ENCODE results near the gene EIF5A2. TPM values are rescaled to one million over a fixed set of nuclear protein-coding genes. Genes with fewer than 3 reads are reported as not detected.
A peak's percentile ranks its signal among the peaks of the same experiment; 100 is the strongest.

The EIF5A2 gene
- total RNA-seq, 1 experiment from 2014 or later, result 16.1 TPM

DNA sequence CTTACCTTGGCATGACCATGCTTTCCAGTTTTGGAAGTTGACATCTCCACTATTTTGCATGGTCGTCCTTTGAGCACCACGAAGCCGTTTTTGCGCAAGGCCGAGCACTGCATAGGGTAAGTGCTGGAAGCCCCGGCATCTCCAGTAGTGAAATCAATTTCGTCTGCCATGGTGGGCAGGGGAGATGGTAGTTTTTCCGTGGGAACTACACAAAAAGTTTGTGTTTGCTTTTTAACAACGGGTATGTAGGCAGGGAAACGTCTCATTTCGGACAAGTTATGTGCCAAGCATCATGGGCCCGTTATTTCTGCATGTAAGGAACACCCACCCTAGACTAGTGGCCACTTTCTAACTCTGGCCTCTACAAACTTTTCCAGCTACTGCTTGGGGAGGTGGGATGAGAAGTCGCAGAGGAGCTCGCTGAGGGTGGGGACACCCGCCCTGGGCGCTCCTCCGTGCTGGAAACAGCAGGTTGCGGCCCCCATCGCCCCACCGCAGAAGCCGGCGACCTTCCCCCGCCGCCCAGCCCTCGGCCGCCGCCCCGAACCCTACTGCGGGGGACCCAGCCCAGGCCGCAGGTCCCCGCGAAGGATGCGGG, 701 bp downstream of the EIF5A2 start:
- no peaks in the 10 kb centered on the region for H3K36me3 ChIP-seq (ENCODE audit: control insufficient read depth, insufficient read depth, low read length)
- no peaks in the 10 kb centered on the region for H3K4me1 ChIP-seq
- H3K4me1 Mint-ChIP-seq (ENCODE audit: low read depth, unreplicated experiment), result no peaks in the 10 kb centered on the region
- no TSS peak for BruUV-seq (replicated peaks)
- H3K36me3 Mint-ChIP-seq (ENCODE audit: insufficient read depth, unreplicated experiment), result peaks cover 23% of the 10 kb centered on the region
- TF ChIP-seq, protein P1, sequence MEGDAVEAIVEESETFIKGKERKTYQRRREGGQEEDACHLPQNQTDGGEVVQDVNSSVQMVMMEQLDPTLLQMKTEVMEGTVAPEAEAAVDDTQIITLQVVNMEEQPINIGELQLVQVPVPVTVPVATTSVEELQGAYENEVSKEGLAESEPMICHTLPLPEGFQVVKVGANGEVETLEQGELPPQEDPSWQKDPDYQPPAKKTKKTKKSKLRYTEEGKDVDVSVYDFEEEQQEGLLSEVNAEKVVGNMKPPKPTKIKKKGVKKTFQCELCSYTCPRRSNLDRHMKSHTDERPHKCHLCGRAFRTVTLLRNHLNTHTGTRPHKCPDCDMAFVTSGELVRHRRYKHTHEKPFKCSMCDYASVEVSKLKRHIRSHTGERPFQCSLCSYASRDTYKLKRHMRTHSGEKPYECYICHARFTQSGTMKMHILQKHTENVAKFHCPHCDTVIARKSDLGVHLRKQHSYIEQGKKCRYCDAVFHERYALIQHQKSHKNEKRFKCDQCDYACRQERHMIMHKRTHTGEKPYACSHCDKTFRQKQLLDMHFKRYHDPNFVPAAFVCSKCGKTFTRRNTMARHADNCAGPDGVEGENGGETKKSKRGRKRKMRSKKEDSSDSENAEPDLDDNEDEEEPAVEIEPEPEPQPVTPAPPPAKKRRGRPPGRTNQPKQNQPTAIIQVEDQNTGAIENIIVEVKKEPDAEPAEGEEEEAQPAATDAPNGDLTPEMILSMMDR (IDR thresholded peaks at IDR 0.05; ENCODE audit: insufficient read depth in 1 of 2, low read depth in 1 of 2, low read length in 1 of 2, severe bottlenecking in 1 of 2, unreplicated experiment in 1 of 2), result no peak
- ChIA-PET POLR2A (interaction anchor here (3.0 kb wide), 1 partner anchor 38 kb away, joined by 36 read pairs; the partner anchor contains the start of gene RPL22L1), CTCF (no interaction called here)
- H3K27me3 ChIP-seq (replicated peaks; ENCODE audit: control insufficient read depth, insufficient read depth, low read length), result no peaks in the 10 kb centered on the region
- H3K9me3 Mint-ChIP-seq (ENCODE audit: unreplicated experiment), result no peaks in the 10 kb centered on the region
- H3K27ac Mint-ChIP-seq (ENCODE audit: unreplicated experiment), result peak overlapping the region; percentile 75
- intact Hi-C loops (cut with micrococcal nuclease; ENCODE audit: unreplicated experiment), result loop anchor here (1.0 kb wide), 1 partner anchor 38 kb away; no protein-coding TSS in a partner anchor
- H3K4me3 Mint-ChIP-seq (ENCODE audit: unreplicated experiment), result peak overlapping the region; percentile 90
- H3K27me3 Mint-ChIP-seq (ENCODE audit: insufficient read depth, unreplicated experiment), result no peaks in the 10 kb centered on the region
- H3K9me3 ChIP-seq, result no peaks in the 10 kb centered on the region
- peak overlapping the region; percentile 84 for H3K4me3 ChIP-seq (ENCODE audit: low read depth, low read length)
- peak in 1 of 2 experiments; percentile 3 for DNase-seq

DNA sequence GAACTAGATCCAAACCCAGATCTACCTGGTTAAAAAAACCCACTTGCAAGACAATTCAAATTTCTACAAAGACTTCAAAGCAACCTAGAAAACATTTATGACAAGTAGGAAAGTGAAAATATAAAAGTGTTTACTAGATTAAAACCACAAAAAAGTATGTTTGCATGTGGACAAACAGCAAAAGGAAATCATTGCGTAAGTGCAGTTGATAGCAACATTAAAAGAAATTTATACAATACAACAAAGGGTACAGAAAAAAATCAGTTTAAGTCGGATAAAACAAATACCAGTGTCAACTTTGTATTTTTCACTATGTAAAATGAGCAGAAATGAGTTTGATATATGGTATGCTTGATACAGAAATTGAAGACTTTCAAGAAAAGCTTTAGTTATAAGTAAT, 2.6 kb downstream of the EIF5A2 start:
- Mint-ChIP-seq H3K27me3 (ENCODE audit: insufficient read depth, unreplicated experiment) (no peaks in the 10 kb centered on the region), H3K4me1 (ENCODE audit: low read depth, unreplicated experiment) (no peaks in the 10 kb centered on the region), H3K36me3 (ENCODE audit: insufficient read depth, unreplicated experiment) (peaks cover 23% of the 10 kb centered on the region), H3K4me3 (ENCODE audit: unreplicated experiment) (no peak overlapping the region), H3K9me3 (ENCODE audit: unreplicated experiment) (no peaks in the 10 kb centered on the region), H3K27ac (ENCODE audit: unreplicated experiment) (no peak overlapping the region)
- Histone ChIP-seq H3K27me3 (replicated peaks; ENCODE audit: control insufficient read depth, insufficient read depth, low read length) (no peaks in the 10 kb centered on the region), H3K4me3 (ENCODE audit: low read depth, low read length) (no peak overlapping the region), H3K9me3 (no peaks in the 10 kb centered on the region), H3K36me3 (ENCODE audit: control insufficient read depth, insufficient read depth, low read length) (no peaks in the 10 kb centered on the region), H3K4me1 (no peaks in the 10 kb centered on the region)
- DNase-seq, result no peak
- ChIA-PET POLR2A (interaction anchor here (0.6 kb wide), 1 partner anchor 36 kb away, joined by 3 read pairs; the partner anchor contains the start of gene RPL22L1), CTCF (no interaction called here)
- BruUV-seq (replicated peaks), result no TSS peak
- intact Hi-C loops (cut with micrococcal nuclease; ENCODE audit: unreplicated experiment), result no loop called here
- TF ChIP-seq, protein P1 (IDR thresholded peaks at IDR 0.05; ENCODE audit: insufficient read depth in 1 of 2, low read depth in 1 of 2, low read length in 1 of 2, severe bottlenecking in 1 of 2, unreplicated experiment in 1 of 2), result no peak

DNA sequence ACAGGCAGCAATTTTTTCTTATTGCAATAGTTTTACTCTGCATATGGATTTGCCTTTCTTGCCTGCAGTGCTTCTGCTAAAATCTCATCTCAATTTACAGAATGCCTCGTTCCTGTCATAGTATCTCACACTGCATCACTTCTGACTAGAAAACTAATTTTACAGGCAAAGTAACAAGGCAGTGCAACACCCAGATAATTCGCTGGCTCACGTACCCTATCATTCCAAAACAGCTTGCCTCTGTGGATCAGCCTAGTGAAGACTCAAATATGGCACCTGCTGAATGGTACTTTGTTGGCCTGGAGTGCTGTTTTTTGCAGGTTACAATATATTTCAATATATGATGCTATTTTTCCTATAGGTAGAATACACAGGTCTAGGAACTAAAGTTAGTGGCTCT, 5.3 kb downstream of the EIF5A2 start:
- Mint-ChIP-seq H3K9me3 (ENCODE audit: unreplicated experiment) (no peaks in the 10 kb centered on the region), H3K4me3 (ENCODE audit: unreplicated experiment) (no peak overlapping the region), H3K4me1 (ENCODE audit: low read depth, unreplicated experiment) (no peaks in the 10 kb centered on the region), H3K27me3 (ENCODE audit: insufficient read depth, unreplicated experiment) (no peaks in the 10 kb centered on the region), H3K36me3 (ENCODE audit: insufficient read depth, unreplicated experiment) (peaks cover 6% of the 10 kb centered on the region), H3K27ac (ENCODE audit: unreplicated experiment) (no peak overlapping the region)
- intact Hi-C loops (cut with micrococcal nuclease; ENCODE audit: unreplicated experiment), result no loop called here
- no peaks in the 10 kb centered on the region for H3K4me1 ChIP-seq
- no peaks in the 10 kb centered on the region for H3K36me3 ChIP-seq (ENCODE audit: control insufficient read depth, insufficient read depth, low read length)
- no peaks in the 10 kb centered on the region for H3K27me3 ChIP-seq (replicated peaks; ENCODE audit: control insufficient read depth, insufficient read depth, low read length)
- H3K9me3 ChIP-seq, result no peaks in the 10 kb centered on the region
- no peak overlapping the region for H3K4me3 ChIP-seq (ENCODE audit: low read depth, low read length)
- TF ChIP-seq, protein P1 (IDR thresholded peaks at IDR 0.05; ENCODE audit: insufficient read depth in 1 of 2, low read depth in 1 of 2, low read length in 1 of 2, severe bottlenecking in 1 of 2, unreplicated experiment in 1 of 2), result no peak
- no peak for DNase-seq
- no TSS peak for BruUV-seq (replicated peaks)
- ChIA-PET CTCF (no interaction called here), POLR2A (interaction anchor here (0.6 kb wide), 1 partner anchor 139 kb away, joined by 4 read pairs; no protein-coding TSS in a partner anchor)

Measured in Caco-2 (cell line).